ENCODE data around the gene SLC10A4. TPM values are rescaled to one million over a fixed set of nuclear protein-coding genes. Genes with fewer than 3 reads are reported as not detected.

The SLC10A4 gene
- total RNA-seq, 2 experiments from 2014 or later, result not detected

DNA sequence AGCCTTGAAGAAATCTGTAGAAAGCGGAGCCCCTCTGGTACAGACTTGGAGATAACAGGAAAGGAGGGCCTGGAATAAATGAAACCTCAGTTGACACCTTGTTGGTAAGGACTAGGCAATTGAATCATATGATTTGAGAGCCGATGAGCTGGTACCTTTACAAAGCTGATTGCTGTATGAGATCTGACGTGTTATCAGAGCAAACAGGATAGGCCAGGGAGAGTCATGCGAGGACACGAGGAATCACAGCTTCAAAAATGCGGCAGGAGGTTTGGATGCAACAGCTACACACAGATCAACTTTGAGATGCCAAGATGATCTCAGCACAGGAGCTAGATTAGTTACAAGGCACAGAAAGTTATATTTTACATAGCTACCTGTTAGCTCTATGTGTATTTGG is 7.4 kb upstream of the SLC10A4 start:
- Mint-ChIP-seq H3K27ac (no peak overlapping the region), H3K27me3 (peaks cover 21% of the 10 kb centered on the region), H3K4me1 (ENCODE audit: low read depth) (no peaks in the 10 kb centered on the region), H3K9me3 (no peaks in the 10 kb centered on the region), H3K36me3 (ENCODE audit: low read depth) (no peaks in the 10 kb centered on the region), H3K4me3 (no peak overlapping the region)
- Histone ChIP-seq H3K36me3 (ENCODE audit: insufficient read depth, low read length) (no peaks in the 10 kb centered on the region), H3K4me1 (ENCODE audit: insufficient read depth, low read length) (no peaks in the 10 kb centered on the region), H3K9me3 (ENCODE audit: control insufficient read depth in 1 of 2, insufficient read depth in 1 of 2, low read length in 2 of 2) (no peaks in the 10 kb centered on the region), H3K27ac (ENCODE audit: low read depth in 1 of 2, low read length in 2 of 2) (no peak overlapping the region), H3K4me3 (ENCODE audit: low read length) (no peak overlapping the region), H3K27me3 (ENCODE audit: control insufficient read depth in 1 of 2, insufficient read depth in 2 of 2, low read length in 2 of 2) (peaks cover 2 to 3% of the 10 kb centered on the region in 2 experiments)
- CTCF ChIA-PET, result no interaction called here
- intact Hi-C loops (cut with DNase I, micrococcal nuclease), result no loop called here
- DNase-seq, result no peak
- no peak for ATAC-seq (ENCODE audit: poor library complexity)
- TF ChIP-seq, protein P1, sequence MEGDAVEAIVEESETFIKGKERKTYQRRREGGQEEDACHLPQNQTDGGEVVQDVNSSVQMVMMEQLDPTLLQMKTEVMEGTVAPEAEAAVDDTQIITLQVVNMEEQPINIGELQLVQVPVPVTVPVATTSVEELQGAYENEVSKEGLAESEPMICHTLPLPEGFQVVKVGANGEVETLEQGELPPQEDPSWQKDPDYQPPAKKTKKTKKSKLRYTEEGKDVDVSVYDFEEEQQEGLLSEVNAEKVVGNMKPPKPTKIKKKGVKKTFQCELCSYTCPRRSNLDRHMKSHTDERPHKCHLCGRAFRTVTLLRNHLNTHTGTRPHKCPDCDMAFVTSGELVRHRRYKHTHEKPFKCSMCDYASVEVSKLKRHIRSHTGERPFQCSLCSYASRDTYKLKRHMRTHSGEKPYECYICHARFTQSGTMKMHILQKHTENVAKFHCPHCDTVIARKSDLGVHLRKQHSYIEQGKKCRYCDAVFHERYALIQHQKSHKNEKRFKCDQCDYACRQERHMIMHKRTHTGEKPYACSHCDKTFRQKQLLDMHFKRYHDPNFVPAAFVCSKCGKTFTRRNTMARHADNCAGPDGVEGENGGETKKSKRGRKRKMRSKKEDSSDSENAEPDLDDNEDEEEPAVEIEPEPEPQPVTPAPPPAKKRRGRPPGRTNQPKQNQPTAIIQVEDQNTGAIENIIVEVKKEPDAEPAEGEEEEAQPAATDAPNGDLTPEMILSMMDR (IDR thresholded peaks at IDR 0.05), result no peak
- POLR2A ChIA-PET, result interaction anchor here (0.9 to 1.1 kb wide), 2 partner anchors 10 to 28 kb away, joined by 3 read pairs; no protein-coding TSS in a partner anchor

DNA sequence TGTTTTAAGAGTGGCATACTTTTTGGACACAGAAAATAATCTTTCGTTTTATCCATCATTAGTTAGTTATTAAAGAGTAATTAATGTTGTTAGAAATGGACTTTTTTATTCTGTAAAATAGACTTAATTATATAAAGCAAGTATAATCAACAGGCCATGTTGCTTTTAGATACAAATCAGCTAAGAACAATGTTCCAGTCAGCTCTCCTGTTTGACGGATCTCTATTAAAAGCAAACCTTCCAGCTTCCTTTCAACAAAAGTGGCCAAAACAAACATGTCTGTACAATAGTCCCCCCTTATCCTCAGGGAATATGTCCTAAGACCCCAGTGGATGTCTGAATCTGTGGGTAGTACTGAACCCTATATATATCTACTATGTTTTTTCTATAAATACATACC is 4.9 kb upstream of the SLC10A4 start:
- no peak overlapping the region for H3K27ac Mint-ChIP-seq
- ChIA-PET POLR2A (no interaction called here), CTCF (no interaction called here)
- Histone ChIP-seq H3K4me3 (ENCODE audit: low read length) (no peak overlapping the region), H3K27ac (ENCODE audit: low read depth in 1 of 2, low read length in 2 of 2) (no peak overlapping the region), H3K27me3 (ENCODE audit: control insufficient read depth in 1 of 2, insufficient read depth in 2 of 2, low read length in 2 of 2) (peaks cover 20 to 22% of the 10 kb centered on the region in 2 experiments), H3K4me1 (ENCODE audit: insufficient read depth, low read length) (peaks cover 6% of the 10 kb centered on the region), H3K9me3 (ENCODE audit: control insufficient read depth in 1 of 2, insufficient read depth in 1 of 2, low read length in 2 of 2) (no peaks in the 10 kb centered on the region), H3K36me3 (ENCODE audit: insufficient read depth, low read length) (no peaks in the 10 kb centered on the region)
- H3K4me1 Mint-ChIP-seq (ENCODE audit: low read depth), result no peaks in the 10 kb centered on the region
- DNase-seq (no peak), ATAC-seq (ENCODE audit: poor library complexity) (no peak)
- H3K4me3 Mint-ChIP-seq, result no peak overlapping the region
- H3K9me3 Mint-ChIP-seq, result no peaks in the 10 kb centered on the region
- H3K27me3 Mint-ChIP-seq, result peaks cover 45% of the 10 kb centered on the region
- TF ChIP-seq, protein P1 (IDR thresholded peaks at IDR 0.05), result no peak
- intact Hi-C loops (cut with DNase I, micrococcal nuclease), result no loop called here
- H3K36me3 Mint-ChIP-seq (ENCODE audit: low read depth), result no peaks in the 10 kb centered on the region

- Mint-ChIP-seq H3K4me3 (no peak overlapping the region), H3K27ac (no peak overlapping the region), H3K36me3 (ENCODE audit: low read depth) (no peaks in the 10 kb centered on the region), H3K9me3 (no peaks in the 10 kb centered on the region), H3K4me1 (ENCODE audit: low read depth) (peaks cover 12% of the 10 kb centered on the region), H3K27me3 (peaks cover 62% of the 10 kb centered on the region)
- ChIA-PET POLR2A (interaction anchor here (0.6 kb wide), 1 partner anchor 267 kb away, joined by 4 read pairs; no protein-coding TSS in a partner anchor), CTCF (no interaction called here)
- DNase-seq (no peak), ATAC-seq (ENCODE audit: poor library complexity) (no peak)
- Histone ChIP-seq H3K27ac (ENCODE audit: low read depth in 1 of 2, low read length in 2 of 2) (no peak overlapping the region), H3K4me3 (ENCODE audit: low read length) (no peak overlapping the region), H3K9me3 (ENCODE audit: control insufficient read depth in 1 of 2, insufficient read depth in 1 of 2, low read length in 2 of 2) (peaks cover 0 to 5% of the 10 kb centered on the region in 2 experiments), H3K27me3 (ENCODE audit: control insufficient read depth in 1 of 2, insufficient read depth in 2 of 2, low read length in 2 of 2) (peaks cover 36 to 48% of the 10 kb centered on the region in 2 experiments), H3K36me3 (ENCODE audit: insufficient read depth, low read length) (no peaks in the 10 kb centered on the region), H3K4me1 (ENCODE audit: insufficient read depth, low read length) (peaks cover 18% of the 10 kb centered on the region)
- intact Hi-C loops (cut with DNase I, micrococcal nuclease), result no loop called here
- TF ChIP-seq, protein P1 (IDR thresholded peaks at IDR 0.05), result no peak
These were observed 1.6 kb upstream of the SLC10A4 start for GRCh38 chr4:48481581-48481980.
